ENCODE data around the gene ATP6V1E1.

- TF ChIP-seq POLR2A (IDR thresholded peaks at IDR 0.05), result no peak
- TF ChIP-seq, protein P1, sequence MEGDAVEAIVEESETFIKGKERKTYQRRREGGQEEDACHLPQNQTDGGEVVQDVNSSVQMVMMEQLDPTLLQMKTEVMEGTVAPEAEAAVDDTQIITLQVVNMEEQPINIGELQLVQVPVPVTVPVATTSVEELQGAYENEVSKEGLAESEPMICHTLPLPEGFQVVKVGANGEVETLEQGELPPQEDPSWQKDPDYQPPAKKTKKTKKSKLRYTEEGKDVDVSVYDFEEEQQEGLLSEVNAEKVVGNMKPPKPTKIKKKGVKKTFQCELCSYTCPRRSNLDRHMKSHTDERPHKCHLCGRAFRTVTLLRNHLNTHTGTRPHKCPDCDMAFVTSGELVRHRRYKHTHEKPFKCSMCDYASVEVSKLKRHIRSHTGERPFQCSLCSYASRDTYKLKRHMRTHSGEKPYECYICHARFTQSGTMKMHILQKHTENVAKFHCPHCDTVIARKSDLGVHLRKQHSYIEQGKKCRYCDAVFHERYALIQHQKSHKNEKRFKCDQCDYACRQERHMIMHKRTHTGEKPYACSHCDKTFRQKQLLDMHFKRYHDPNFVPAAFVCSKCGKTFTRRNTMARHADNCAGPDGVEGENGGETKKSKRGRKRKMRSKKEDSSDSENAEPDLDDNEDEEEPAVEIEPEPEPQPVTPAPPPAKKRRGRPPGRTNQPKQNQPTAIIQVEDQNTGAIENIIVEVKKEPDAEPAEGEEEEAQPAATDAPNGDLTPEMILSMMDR (IDR thresholded peaks at IDR 0.05), result no peak
These were observed 15.3 kb downstream of the ATP6V1E1 start for GRCh38 chr22:17613280-17613679.

Measured in adrenal gland (tissue), 5 donors.